Hepatocyte (in vitro differentiated cells): ENCODE data around the gene HTD2. TPM values are rescaled to one million over a fixed set of nuclear protein-coding genes. Genes with fewer than 3 reads are reported as not detected.

Experiments used
- DNase-seq: peaks from one replicate; pipeline ENCODE4 v3.0.0-alpha.2; 2016; ENCODE audit warnings: low spot score
- H2AFZ ChIP-seq: fragments of 200-600 bp; sonication (generic); 2 replicates; pipeline ENCODE4 v1.6.0; 2016; ENCODE audit warnings: antibody characterized with exemption, mild to moderate bottlenecking
- H3K27ac ChIP-seq: fragments of 200-600 bp; sonication (generic); 2 replicates; pipeline ENCODE4 v1.5.1; 2016; ENCODE audit warnings: mild to moderate bottlenecking
- H3K27me3 ChIP-seq: fragments of 200-600 bp; sonication (generic); 2 replicates; pipeline ENCODE4 v1.6.1; 2016
- H3K36me3 ChIP-seq: fragments of 200-600 bp; sonication (generic); replicated peaks from 2 replicates; pipeline ENCODE4 v1.5.1; 2016; ENCODE audit warnings: low read depth; ENCODE audit not compliant: insufficient read depth
- H3K4me1 ChIP-seq: fragments of 200-600 bp; sonication (generic); 2 replicates; pipeline ENCODE4 v1.5.1; 2016; ENCODE audit warnings: mild to moderate bottlenecking, moderate library complexity; ENCODE audit not compliant: insufficient read depth
- H3K4me2 ChIP-seq: fragments of 200-600 bp; sonication (generic); 2 replicates; pipeline ENCODE4 v1.6.0; 2016
- H3K4me3 ChIP-seq: fragments of 200-600 bp; sonication (generic); 2 replicates; pipeline ENCODE4 v1.5.1; 2016; ENCODE audit warnings: mild to moderate bottlenecking
- H3K79me2 ChIP-seq: fragments of 200-600 bp; sonication (generic); 2 replicates; pipeline ENCODE4 v1.6.0; 2017; ENCODE audit warnings: mild to moderate bottlenecking
- H3K9me2 ChIP-seq: fragments of 200-600 bp; sonication (generic); replicated peaks from 2 replicates; pipeline ENCODE4 v1.6.0; 2017; ENCODE audit warnings: mild to moderate bottlenecking; ENCODE audit not compliant: insufficient read depth
- H3K9me3 ChIP-seq: fragments of 200-600 bp; sonication (generic); 2 replicates; pipeline ENCODE4 v1.5.1; 2016; ENCODE audit warnings: low read depth, mild to moderate bottlenecking
- H4K20me1 ChIP-seq: fragments of 200-600 bp; sonication (generic); 2 replicates; pipeline ENCODE4 v1.6.0; 2016; ENCODE audit warnings: mild to moderate bottlenecking; ENCODE audit not compliant: insufficient read depth, poor library complexity, severe bottlenecking
- CTCF ChIP-seq: fragments of 200-600 bp; sonication (generic); IDR thresholded peaks from 2 replicates; pipeline ENCODE4 v1.5.1; 2016; ENCODE audit warnings: antibody characterized with exemption, mild to moderate bottlenecking; ENCODE audit not compliant: poor library complexity
- EZH2 ChIP-seq: fragments of 200-600 bp; sonication (generic); IDR thresholded peaks from 2 replicates; pipeline ENCODE4 v1.6.1; 2016; ENCODE audit warnings: antibody characterized with exemption, mild to moderate bottlenecking, borderline replicate concordance
- EZH2phosphoT487 ChIP-seq: fragments of 200-600 bp; sonication (generic); IDR thresholded peaks from one replicate; pipeline ENCODE4 v1.6.1; 2018; ENCODE audit warnings: antibody characterized with exemption, mild to moderate bottlenecking, low read depth, moderate library complexity; ENCODE audit not compliant: unreplicated experiment, severe bottlenecking
- WGBS: methylation state at CpG from one replicate; pipeline ENCODE4 v1.1.6; 2016; ENCODE audit warnings: low lambda C conversion rate; ENCODE audit errors: missing lambda C conversion rate; 5-methylcytosine and 5-hydroxymethylcytosine counted together
- polyA plus RNA-seq: library from polyadenylated mRNA; unstranded; fragments of >200 nt; fragmentation: Nextera tagmentation; extraction: Ambion mirVana; gene quantifications from 2 replicates; pipeline ENCODE4 v1.2.1, GENCODE V29; 2016
- total RNA-seq: library from RNA; depleted of rRNA; stranded (reverse); fragments of >200 nt; gene quantifications from 2 replicates; pipeline ENCODE4 v1.2.3, GENCODE V29; 2014

The HTD2 gene
- total and polyA plus RNA-seq, 2 experiments from 2014 or later, result 13.0 to 19.0 TPM

DNA sequence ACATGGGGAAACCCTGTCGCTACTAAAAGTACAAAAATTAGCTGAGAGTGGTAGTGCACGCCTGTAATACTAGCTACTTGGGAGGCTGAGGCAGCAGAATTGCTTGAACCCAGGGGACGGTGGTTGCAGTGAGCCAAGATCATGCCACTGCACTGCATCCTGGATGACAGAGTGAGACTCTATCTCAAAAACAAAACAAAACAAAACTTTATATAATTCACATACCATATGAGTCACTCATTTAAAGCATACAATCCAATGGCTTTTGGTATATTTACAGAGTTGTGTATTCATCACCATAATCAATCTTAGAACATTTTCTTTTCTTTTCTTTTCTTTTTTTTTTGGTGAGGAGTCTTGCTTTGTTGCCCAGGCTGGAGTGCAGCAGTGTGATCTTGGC lies 35.1 kb downstream of the HTD2 start:
- DNase-seq, result no peak
- 100% methylated on average over 3 of the region's 3 CpGs for WGBS
- H3K9me2 ChIP-seq, result no peaks in the 10 kb centered on the region
- no peak overlapping the region for H3K4me2 ChIP-seq
- H4K20me1 ChIP-seq, result no peaks in the 10 kb centered on the region
- no peaks in the 10 kb centered on the region for H3K4me1 ChIP-seq
- H3K27ac ChIP-seq, result no peak overlapping the region
- peaks cover 31% of the 10 kb centered on the region for H3K79me2 ChIP-seq
- H2AFZ ChIP-seq, result no peak overlapping the region
- H3K27me3 ChIP-seq, result no peaks in the 10 kb centered on the region
- H3K4me3 ChIP-seq, result no peak overlapping the region
- TF ChIP-seq EZH2phosphoT487, result no peak
- no peak for TF ChIP-seq CTCF
- TF ChIP-seq EZH2, result no peak
- no peaks in the 10 kb centered on the region for H3K36me3 ChIP-seq
- H3K9me3 ChIP-seq, result no peaks in the 10 kb centered on the region

- no peaks in the 10 kb centered on the region for H4K20me1 ChIP-seq
- DNase-seq, result no peak
- no peak overlapping the region for H3K27ac ChIP-seq
- H2AFZ ChIP-seq, result no peak overlapping the region
- peaks cover 22% of the 10 kb centered on the region for H3K79me2 ChIP-seq
- WGBS, result 84% methylated on average over 5 of the region's 5 CpGs
- H3K4me1 ChIP-seq, result no peaks in the 10 kb centered on the region
- H3K36me3 ChIP-seq, result no peaks in the 10 kb centered on the region
- H3K4me3 ChIP-seq, result no peak overlapping the region
- TF ChIP-seq EZH2, result no peak
- no peak for TF ChIP-seq CTCF
- TF ChIP-seq EZH2phosphoT487, result no peak
- H3K27me3 ChIP-seq, result no peaks in the 10 kb centered on the region
- no peaks in the 10 kb centered on the region for H3K9me3 ChIP-seq
- H3K4me2 ChIP-seq, result no peak overlapping the region
- H3K9me2 ChIP-seq, result no peaks in the 10 kb centered on the region
These were observed 36.4 kb downstream of the HTD2 start for GRCh38 chr3:58342676-58343075.

- peaks cover 9% of the 10 kb centered on the region for H3K4me1 ChIP-seq
- DNase-seq, result no peak
- peaks cover 12% of the 10 kb centered on the region for H3K79me2 ChIP-seq
- no peak for TF ChIP-seq EZH2
- peaks cover 5% of the 10 kb centered on the region for H4K20me1 ChIP-seq
- H3K4me3 ChIP-seq, result no peak overlapping the region
- no peak overlapping the region for H3K4me2 ChIP-seq
- no peak overlapping the region for H3K27ac ChIP-seq
- H2AFZ ChIP-seq, result no peak overlapping the region
- no peaks in the 10 kb centered on the region for H3K36me3 ChIP-seq
- no peaks in the 10 kb centered on the region for H3K9me3 ChIP-seq
- H3K9me2 ChIP-seq, result no peaks in the 10 kb centered on the region
- WGBS, result 97% methylated on average over 4 of the region's 4 CpGs
- no peaks in the 10 kb centered on the region for H3K27me3 ChIP-seq
These were observed 39.1 kb downstream of the HTD2 start for GRCh38 chr3:58345457-58345856.

DNA sequence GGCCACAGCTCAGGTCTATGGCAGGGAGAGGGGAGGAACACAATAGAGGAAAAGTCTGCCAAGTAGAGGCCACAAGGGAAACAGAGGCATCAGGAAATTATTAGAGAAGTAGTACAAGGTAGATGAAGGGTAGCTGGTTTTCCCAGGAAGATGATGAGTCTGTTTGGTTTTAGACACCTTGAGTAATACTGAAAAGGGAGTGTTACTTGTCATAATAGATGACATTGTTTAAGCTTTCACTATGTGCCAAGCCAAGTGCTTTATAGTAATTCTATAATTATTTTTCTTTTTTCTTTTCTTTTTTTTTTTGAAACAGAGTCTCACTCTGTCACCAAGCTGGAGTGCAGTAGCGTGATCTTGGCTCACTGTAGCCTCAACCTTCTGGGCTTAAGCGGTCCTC lies 40.0 kb downstream of the HTD2 start:
- peaks cover 12% of the 10 kb centered on the region for H3K79me2 ChIP-seq
- no peak overlapping the region for H2AFZ ChIP-seq
- peaks cover 5% of the 10 kb centered on the region for H4K20me1 ChIP-seq
- H3K27me3 ChIP-seq, result no peaks in the 10 kb centered on the region
- no peak overlapping the region for H3K27ac ChIP-seq
- H3K4me3 ChIP-seq, result no peak overlapping the region
- H3K4me1 ChIP-seq, result peaks cover 10% of the 10 kb centered on the region
- no peak for DNase-seq
- no peaks in the 10 kb centered on the region for H3K36me3 ChIP-seq
- TF ChIP-seq EZH2phosphoT487 (no peak), CTCF (no peak), EZH2 (no peak)
- H3K9me2 ChIP-seq, result no peaks in the 10 kb centered on the region
- WGBS, result 97% methylated on average over 2 of the region's 2 CpGs
- no peaks in the 10 kb centered on the region for H3K9me3 ChIP-seq
- H3K4me2 ChIP-seq, result no peak overlapping the region
